Raji (cell line): ENCODE data around the gene FMNL2.

Experiments used
- POLR2A ChIP-seq: IDR thresholded peaks from 2 replicates; pipeline ENCODE4 v1.6.1; 2011; ENCODE audit warnings: low read depth, low read length, control low read depth; ENCODE audit not compliant: insufficient read depth

Gene FMNL2

GRCh38 chr2:152644189-152644873, 309.4 kb downstream of the FMNL2 start:
- no peak for TF ChIP-seq POLR2A

- no peak for TF ChIP-seq POLR2A
Measured at GRCh38 chr2:152646264-152646663, 311.3 kb downstream of the FMNL2 start.

GRCh38 chr2:152646775-152647174, 311.8 kb downstream of the FMNL2 start:
- no peak for TF ChIP-seq POLR2A

- TF ChIP-seq POLR2A, result no peak
Measured at GRCh38 chr2:152647552-152647951, 312.6 kb downstream of the FMNL2 start.

- no peak for TF ChIP-seq POLR2A
Measured at GRCh38 chr2:152648336-152648735, 313.4 kb downstream of the FMNL2 start.

GRCh38 chr2:152649997-152650396, 315.0 kb downstream of the FMNL2 start:
- no peak for TF ChIP-seq POLR2A

GRCh38 chr2:152650768-152651371, 315.9 kb downstream of the FMNL2 start:
- TF ChIP-seq POLR2A, result no peak

GRCh38 chr2:152651834-152652233, 316.9 kb downstream of the FMNL2 start:
- TF ChIP-seq POLR2A, result no peak

- no peak for TF ChIP-seq POLR2A
Measured at GRCh38 chr2:152655880-152656279, 320.9 kb downstream of the FMNL2 start.

- no peak for TF ChIP-seq POLR2A
Measured at GRCh38 chr2:152657043-152657442, 322.1 kb downstream of the FMNL2 start.

GRCh38 chr2:152658221-152658620, 323.2 kb downstream of the FMNL2 start:
- no peak for TF ChIP-seq POLR2A

- no peak for TF ChIP-seq POLR2A
Measured at GRCh38 chr2:152661076-152661475, 326.1 kb downstream of the FMNL2 start.

GRCh38 chr2:152664725-152665124, 329.8 kb downstream of the FMNL2 start:
- TF ChIP-seq POLR2A, result no peak

GRCh38 chr2:152674334-152674733, 339.4 kb downstream of the FMNL2 start:
- TF ChIP-seq POLR2A, result no peak

GRCh38 chr2:152676461-152676860, 341.5 kb downstream of the FMNL2 start:
- no peak for TF ChIP-seq POLR2A

GRCh38 chr2:152678808-152679207, 343.8 kb downstream of the FMNL2 start:
- no peak for TF ChIP-seq POLR2A

- TF ChIP-seq POLR2A, result no peak
Measured at GRCh38 chr2:152682663-152683062, 347.7 kb downstream of the FMNL2 start.
